RWPE1 (cell line): ENCODE data around the gene LAMB3.

Experiments
- CTCF ChIA-PET: fragments of 350-600 bp; sonication (Branson Sonifier 250); formaldehyde crosslinking; extraction: SDS; loops from one replicate; lab custom pipeline; 2021; lab: Yijun Ruan, JAX
- POLR2A ChIA-PET: fragments of 400-600 bp; formaldehyde crosslinking; extraction: SDS; loops from one replicate; lab custom pipeline; 2020; ENCODE audit warnings: antibody characterized with exemption; ENCODE audit not compliant: low non-redundant PET; lab: Yijun Ruan, JAX
- DNase-seq: peaks from one replicate; pipeline ENCODE4 v3.0.0; 2012; ENCODE audit warnings: low spot score
- H3K27ac ChIP-seq: fragments of 450-650 bp; 2 replicates; pipeline ENCODE4 v1.5.1; 2017
- CTCF ChIP-seq: fragments of 450-650 bp; conservative IDR thresholded peaks from 2 replicates; pipeline ENCODE4 v1.5.1; 2017; ENCODE audit warnings: low read depth, mild to moderate bottlenecking

The LAMB3 gene

DNA sequence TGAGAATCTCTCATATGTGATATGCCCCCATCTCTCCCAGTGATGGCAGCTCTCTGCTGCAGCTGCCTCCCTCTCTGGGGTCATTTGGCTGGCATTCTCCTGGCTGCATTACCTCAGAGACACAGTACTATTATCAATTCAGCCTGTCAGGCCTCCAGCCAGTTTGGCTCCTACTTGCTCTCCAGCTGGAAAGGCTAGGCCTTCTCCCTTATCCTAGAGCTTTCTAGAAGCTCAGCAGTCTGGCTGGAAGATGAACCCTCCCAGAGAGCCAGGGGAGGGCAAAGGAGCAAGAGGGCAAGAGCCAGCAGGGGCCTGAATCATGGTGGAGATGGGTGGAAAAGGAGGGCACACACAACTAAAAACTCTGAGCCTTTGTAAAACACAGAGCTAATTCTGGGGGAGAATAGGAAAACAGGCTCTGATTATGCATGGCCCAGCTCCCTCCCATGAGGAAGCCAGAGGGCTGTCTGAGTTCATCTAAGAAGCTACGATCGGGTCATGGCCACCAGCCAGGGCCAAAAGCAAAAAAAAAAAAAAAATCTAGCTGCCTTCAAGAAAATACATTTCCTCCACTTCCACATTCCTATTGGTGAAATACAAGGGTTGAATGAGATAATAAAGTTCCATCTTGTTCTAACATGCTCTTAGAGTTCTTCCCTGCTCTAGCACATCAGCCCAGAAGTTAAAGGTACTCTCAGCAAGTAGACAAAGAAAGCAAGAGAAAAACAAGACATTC, 8.8 kb downstream of the LAMB3 start:
- POLR2A ChIA-PET, result interaction anchor here (0.6 to 0.7 kb wide), 2 partner anchors 8 to 11 kb away, joined by 3 read pairs; no protein-coding TSS in a partner anchor
- TF ChIP-seq CTCF, result no peak
- CTCF ChIA-PET, result interaction anchor here (0.8 to 1.6 kb wide), 4 partner anchors 14 to 117 kb away, joined by 3 to 4 read pairs (median 4); no protein-coding TSS in a partner anchor
- DNase-seq, result peak; percentile 46
- H3K27ac ChIP-seq, result peak overlapping the region; percentile 76

DNA sequence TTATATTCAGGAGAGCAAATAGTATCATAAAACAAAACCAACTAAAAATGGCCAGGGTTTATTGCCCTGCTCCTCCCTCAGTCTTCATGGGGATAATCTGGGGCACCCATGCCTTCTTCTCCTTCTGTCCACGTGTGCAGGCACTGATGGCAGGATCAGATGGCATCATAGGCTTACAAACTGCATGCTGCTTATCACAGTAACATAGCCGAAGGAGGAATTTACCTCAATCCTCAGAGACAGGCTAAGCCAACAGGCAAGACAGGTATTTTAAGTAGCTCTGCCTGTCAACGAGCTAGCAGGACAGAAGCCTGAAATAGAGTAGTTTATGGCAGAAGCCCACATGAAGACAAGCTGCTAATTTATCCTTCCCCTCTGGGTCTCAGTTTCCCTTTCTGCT, 9.4 kb downstream of the LAMB3 start:
- peak overlapping the region; percentile 76 for H3K27ac ChIP-seq
- POLR2A ChIA-PET, result no interaction called here
- CTCF ChIA-PET, result interaction anchor here (0.9 kb wide), 1 partner anchor 51 kb away, joined by 4 read pairs; no protein-coding TSS in a partner anchor
- no peak for DNase-seq
- no peak for TF ChIP-seq CTCF

DNA sequence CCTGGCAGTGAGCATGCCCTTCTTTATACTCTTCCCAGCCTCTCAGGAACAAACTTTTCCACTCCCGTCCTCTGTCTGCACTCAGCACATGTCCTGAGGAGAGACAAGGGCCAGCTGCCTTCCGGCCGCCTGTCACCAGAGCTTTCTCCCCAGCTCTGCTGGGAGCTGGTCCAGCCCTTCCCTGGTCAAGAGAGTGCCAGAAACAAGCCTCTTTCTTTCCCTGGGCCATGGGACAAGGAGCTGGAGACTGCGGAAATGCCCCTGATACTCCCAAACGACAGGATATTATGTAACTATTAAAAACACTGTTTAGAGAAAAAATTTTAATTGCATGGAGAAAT, 10.4 kb downstream of the LAMB3 start:
- no peak for DNase-seq
- ChIA-PET CTCF (no interaction called here), POLR2A (no interaction called here)
- H3K27ac ChIP-seq, result no peak overlapping the region
- no peak for TF ChIP-seq CTCF

- POLR2A ChIA-PET, result no interaction called here
- H3K27ac ChIP-seq, result no peak overlapping the region
- DNase-seq, result no peak
- no peak for TF ChIP-seq CTCF
- CTCF ChIA-PET, result no interaction called here
These were observed 16.4 kb downstream of the LAMB3 start for GRCh38 chr1:209635850-209636249.

- ChIA-PET CTCF (interaction anchor here (0.8 to 1.0 kb wide), 2 partner anchors 114 to 189 kb away, joined by 4 to 7 read pairs; no protein-coding TSS in a partner anchor), POLR2A (no interaction called here)
- no peak overlapping the region for H3K27ac ChIP-seq
- no peak for DNase-seq
- no peak for TF ChIP-seq CTCF
These were observed 18.1 kb downstream of the LAMB3 start for GRCh38 chr1:209634005-209634737.

DNA sequence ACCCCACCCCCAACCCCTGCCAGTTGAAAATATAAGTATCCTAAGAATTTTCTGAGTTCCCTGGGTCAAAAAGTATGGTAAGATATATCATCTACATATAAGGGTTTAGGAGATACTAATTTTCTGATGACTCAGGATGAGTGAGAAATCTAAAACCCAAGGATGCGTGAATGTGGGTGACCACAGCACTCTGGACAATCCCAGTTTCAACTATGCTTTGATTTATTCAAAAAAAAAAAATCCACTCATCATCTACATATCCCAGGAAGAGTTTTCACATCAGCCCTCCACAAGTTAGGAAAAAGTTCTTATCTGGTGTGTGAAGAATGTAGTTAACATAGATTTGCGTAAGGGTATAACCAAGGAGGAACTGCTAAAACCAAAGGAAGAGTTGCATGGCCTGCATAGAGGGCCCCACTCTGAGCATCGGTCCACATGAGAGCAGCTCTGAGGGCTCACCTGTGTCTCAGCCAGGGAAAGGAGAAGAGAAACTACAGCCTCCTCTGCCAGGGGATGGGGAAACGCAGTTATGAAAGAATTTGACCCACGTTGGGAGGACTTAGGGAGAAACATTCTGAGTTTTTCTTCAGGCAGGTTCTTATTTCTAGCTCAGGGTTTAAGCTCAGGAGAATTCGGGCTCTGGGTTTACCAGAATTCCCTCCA, 18.8 kb downstream of the LAMB3 start:
- no peak for DNase-seq
- no peak overlapping the region for H3K27ac ChIP-seq
- no peak for TF ChIP-seq CTCF
- POLR2A ChIA-PET, result no interaction called here
- CTCF ChIA-PET, result interaction anchor here (0.8 kb wide), 1 partner anchor 115 kb away, joined by 4 read pairs; no protein-coding TSS in a partner anchor
